GM19397 (cell line): Measurements from ENCODE around the gene PERCC1.

Experiments used
- ATAC-seq: cut with Tn5 transposase; IDR thresholded peaks from one replicate; pipeline ENCODE4 v1.9.1; 2021; ENCODE audit warnings: mild to moderate bottlenecking, moderate library complexity; ENCODE audit not compliant: unreplicated experiment

PERCC1 gene

DNA sequence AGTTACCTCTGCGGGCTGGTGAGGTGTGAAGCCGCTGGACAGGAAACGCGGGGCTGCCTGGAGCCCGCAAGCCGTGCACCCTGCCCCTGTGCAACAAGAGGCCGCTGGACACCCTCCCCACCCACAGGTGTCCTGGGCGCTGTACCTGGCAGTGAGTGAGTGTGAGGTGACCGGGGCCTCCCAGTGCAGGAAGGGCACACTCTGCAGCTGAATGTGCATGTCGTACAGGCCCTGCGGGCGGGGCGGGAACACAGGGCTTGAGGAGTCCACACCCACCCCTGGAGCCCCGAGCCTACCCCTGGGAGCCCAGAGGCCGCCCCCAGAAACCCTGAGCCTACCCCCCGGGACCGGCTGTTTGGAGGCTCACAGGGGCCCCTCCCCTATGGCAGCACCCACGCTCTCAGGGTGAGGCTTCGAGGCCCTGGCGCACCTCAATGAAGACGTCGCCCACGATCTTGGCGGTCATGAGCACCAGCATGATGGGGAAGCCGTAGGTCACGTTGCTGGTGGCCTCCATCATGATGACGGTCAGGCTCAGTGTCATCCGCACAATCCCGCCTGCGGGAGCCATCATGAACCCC lies 17.7 kb downstream of the PERCC1 start:
- no peak for ATAC-seq

GRCh38 chr16:1449201-1449788 lies 18.4 kb downstream of the PERCC1 start:
- no peak for ATAC-seq

- no peak for ATAC-seq
Measured at GRCh38 chr16:1450218-1450617, 19.3 kb downstream of the PERCC1 start.

DNA sequence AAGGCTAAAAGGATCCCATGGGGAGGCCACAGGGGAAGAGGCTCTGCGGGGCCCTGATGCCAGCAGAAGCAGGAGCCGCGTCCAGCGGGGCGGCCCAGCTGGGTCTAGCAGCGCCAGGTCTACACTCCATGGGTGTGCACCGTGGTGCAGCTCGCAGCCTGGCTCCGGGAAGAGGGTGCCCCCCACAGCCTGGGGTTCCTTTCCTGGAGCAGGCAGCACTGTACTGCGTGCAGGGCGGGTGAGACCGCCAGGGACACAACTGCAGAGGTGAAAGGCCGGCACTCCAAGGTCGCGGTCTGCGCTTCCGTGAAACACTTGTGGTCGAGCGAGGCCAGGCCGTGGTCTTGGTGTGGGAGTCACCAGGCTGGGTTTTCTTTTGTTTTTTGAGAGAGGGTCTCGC lies 20.0 kb downstream of the PERCC1 start:
- ATAC-seq, result no peak

DNA sequence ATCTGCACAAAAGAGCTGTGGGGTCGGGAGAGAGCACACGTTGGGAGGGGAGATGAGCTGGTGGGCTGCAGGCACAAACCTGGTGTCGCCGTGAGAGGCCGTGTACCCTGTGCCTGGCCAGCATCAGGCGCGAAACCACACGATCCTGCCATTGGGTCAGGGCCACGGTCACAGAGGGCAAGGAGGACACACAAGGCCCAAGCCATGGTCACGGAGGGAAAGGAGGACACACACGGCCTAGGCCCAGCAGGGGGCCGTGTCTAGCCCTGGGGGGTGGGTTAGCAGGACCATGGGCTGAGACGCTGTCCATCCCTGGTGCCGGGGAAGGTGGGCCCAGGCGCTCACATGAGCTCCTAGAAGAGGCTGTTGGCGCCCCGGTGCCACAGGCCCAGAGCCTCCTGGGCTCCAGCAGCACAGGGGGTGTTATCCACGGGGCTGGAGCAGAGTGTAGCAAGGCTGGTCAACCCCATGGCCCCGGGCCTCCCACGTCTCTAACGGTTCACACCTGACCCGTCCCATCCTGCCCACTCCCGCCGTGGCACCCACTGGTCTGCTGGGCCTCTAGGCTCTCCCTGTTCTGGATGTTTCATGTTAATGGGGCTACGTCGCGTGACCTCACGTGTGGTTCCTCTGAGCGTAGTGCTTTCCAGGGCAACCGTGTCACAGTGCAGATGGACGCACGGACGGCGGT lies 21.0 kb downstream of the PERCC1 start:
- ATAC-seq, result no peak

DNA sequence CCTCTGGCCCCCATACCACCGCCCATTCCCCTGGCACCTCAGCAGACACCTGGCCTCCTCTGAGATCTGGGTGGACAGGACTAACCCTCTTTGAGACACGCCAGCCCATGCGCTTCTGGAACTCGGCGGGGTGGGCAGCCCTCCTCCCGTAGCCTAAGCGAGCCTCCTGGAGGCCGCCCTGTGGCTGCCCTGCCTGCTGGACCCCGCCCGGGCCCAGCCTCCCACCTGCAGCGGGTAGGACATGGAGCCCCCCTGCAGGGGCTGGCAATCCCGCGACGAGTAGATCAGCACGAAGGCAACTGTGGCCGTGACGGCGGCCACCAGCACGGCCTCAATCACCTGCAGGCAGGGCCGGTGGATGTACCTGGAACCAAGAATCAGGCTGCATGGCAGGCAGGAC lies 21.7 kb downstream of the PERCC1 start:
- ATAC-seq, result no peak

DNA sequence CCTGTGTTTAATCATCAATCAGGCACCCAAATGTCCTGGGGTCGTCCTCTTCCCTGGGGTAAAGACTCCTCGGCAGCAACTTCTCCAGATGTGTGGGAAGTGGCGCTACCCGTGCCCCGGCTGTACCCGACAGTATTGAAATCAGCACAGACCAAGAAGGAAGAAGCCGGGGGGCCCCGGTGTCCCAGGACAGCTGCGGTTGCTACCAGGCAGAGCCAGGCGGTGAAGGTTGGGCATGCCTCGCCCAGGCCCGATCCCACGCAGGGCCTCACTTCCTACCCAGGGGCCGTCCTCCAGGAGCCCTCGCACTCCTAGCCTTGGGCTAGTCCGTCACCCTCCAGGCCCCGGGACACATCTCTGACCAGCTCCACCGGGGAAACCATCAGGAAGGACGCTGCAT lies 22.4 kb downstream of the PERCC1 start:
- no peak for ATAC-seq

- no peak for ATAC-seq
Measured at GRCh38 chr16:1454561-1454960, 23.7 kb downstream of the PERCC1 start.

GRCh38 chr16:1455190-1456171 lies 24.6 kb downstream of the PERCC1 start:
- no peak for ATAC-seq

DNA sequence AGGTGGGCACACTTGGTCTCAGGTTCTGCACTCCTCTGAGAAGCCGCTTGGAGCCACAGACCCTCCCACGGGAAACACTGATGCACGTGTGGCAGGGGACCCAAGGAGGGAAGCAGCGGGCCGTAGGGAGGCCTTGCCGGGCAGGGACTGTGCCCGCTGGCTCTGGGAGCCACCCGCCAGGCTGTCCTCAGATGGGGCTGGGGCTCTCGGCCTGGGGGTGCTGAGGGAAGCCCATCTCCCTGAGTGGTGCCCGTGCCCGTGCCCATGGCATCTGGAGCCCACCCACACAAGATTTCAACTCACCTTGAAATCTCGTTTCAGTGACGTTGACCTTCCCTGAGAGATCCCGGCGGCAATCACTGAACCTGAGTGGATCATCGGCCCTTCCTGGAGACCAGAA lies 26.1 kb downstream of the PERCC1 start:
- ATAC-seq, result no peak

- no peak for ATAC-seq
Measured at GRCh38 chr16:1457489-1458245, 26.8 kb downstream of the PERCC1 start.

DNA sequence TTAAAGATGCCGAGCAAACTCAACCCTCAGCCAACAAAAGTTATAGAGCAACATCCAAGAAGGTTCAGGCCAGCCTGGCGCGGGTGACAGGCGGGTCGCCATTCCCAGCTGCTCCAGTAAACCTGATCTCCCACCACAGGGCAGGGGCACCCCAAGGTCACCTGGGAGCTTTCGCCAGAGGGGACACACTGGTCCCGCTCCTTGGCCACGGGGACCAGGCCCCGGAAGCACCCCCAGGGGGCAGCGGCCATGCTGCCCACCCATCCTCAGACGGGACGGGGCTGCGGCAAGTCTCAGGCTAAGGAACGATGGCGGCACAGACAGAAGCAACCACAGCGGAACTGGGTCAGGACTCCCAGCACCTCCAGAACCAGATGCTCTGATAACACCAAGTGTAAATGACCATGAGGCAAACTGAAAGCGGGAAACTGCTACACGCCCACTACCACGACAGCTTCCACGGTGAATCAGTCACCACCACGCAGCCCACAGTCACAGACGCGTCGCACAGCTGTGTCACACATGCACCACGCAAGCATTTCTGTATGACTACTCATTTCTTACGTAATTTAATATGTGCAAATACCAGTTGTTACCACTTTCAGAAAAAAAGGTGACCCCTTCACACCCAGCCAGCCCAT lies 27.6 kb downstream of the PERCC1 start:
- ATAC-seq, result no peak

- no peak for ATAC-seq
Measured at GRCh38 chr16:1458977-1459341, 28.1 kb downstream of the PERCC1 start.

DNA sequence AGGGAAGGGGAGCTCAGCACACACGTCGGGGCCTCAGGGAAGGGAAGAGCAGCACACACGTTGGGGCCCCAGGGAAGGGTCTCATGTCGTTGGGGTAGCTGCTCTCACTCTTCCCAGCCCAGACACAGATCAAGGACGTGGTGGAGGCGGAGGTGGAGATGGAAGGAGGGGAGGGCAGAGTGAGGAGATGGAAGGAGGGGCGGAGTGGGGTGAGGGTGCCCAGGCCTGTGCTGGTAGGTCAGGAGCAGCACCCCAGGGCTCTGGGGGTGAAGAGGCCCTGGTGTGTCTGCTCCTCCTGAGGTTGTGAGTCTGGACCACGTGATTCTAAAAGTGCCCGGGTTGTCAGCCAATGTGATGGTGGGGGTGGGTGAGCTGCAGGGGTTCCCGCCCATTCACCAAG lies 29.1 kb downstream of the PERCC1 start:
- no peak for ATAC-seq

- ATAC-seq, result no peak
Measured at GRCh38 chr16:1460602-1461138, 29.8 kb downstream of the PERCC1 start.

GRCh38 chr16:1461146-1461545 lies 30.3 kb downstream of the PERCC1 start:
- ATAC-seq, result no peak

- no peak for ATAC-seq
Measured at GRCh38 chr16:1464196-1464893, 33.5 kb downstream of the PERCC1 start.

- ATAC-seq, result no peak
Measured at GRCh38 chr16:1464894-1465566, 34.2 kb downstream of the PERCC1 start.

- no peak for ATAC-seq
Measured at GRCh38 chr16:1465567-1465915, 34.7 kb downstream of the PERCC1 start.
